ENCODE measurements around the gene RHBDD3.

Gene RHBDD3

GRCh38 chr22:29267858-29268510 lies at the start of gene RHBDD3, which contains the start of gene EWSR1 (continued):
- no peak for TF ChIP-seq GLI2 (tag by site-specific recombination; IDR thresholded peaks at IDR 0.05; ENCODE audit: borderline replicate concordance, low read depth)
- TF ChIP-seq ZNF701 (tag by site-specific recombination; IDR thresholded peaks at IDR 0.05), result no peak
- TF ChIP-seq ZNF639 (tag by site-specific recombination; IDR thresholded peaks at IDR 0.05), result peak; percentile 92; the same call in 1 of the 2 replicates
- TF ChIP-seq, protein P1, sequence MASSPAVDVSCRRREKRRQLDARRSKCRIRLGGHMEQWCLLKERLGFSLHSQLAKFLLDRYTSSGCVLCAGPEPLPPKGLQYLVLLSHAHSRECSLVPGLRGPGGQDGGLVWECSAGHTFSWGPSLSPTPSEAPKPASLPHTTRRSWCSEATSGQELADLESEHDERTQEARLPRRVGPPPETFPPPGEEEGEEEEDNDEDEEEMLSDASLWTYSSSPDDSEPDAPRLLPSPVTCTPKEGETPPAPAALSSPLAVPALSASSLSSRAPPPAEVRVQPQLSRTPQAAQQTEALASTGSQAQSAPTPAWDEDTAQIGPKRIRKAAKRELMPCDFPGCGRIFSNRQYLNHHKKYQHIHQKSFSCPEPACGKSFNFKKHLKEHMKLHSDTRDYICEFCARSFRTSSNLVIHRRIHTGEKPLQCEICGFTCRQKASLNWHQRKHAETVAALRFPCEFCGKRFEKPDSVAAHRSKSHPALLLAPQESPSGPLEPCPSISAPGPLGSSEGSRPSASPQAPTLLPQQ (tag by site-specific recombination; IDR thresholded peaks at IDR 0.05), result peak; percentile 69
- TF ChIP-seq KLF16 (tag by site-specific recombination; IDR thresholded peaks at IDR 0.05), result peak; percentile 75
- TF ChIP-seq, protein P2, sequence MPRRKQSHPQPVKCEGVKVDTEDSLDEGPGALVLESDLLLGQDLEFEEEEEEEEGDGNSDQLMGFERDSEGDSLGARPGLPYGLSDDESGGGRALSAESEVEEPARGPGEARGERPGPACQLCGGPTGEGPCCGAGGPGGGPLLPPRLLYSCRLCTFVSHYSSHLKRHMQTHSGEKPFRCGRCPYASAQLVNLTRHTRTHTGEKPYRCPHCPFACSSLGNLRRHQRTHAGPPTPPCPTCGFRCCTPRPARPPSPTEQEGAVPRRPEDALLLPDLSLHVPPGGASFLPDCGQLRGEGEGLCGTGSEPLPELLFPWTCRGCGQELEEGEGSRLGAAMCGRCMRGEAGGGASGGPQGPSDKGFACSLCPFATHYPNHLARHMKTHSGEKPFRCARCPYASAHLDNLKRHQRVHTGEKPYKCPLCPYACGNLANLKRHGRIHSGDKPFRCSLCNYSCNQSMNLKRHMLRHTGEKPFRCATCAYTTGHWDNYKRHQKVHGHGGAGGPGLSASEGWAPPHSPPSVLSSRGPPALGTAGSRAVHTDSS (tag by site-specific recombination; IDR thresholded peaks at IDR 0.05), result peak; percentile 68
- peak; percentile 62 for TF ChIP-seq ZNF394 (tag by site-specific recombination; IDR thresholded peaks at IDR 0.05; ENCODE audit: borderline replicate concordance)
- peak; percentile 88 for TF ChIP-seq KLF17 (tag by site-specific recombination; IDR thresholded peaks at IDR 0.05)
- TF ChIP-seq ZNF37A (tag by site-specific recombination; IDR thresholded peaks at IDR 0.05), result no peak
- TF ChIP-seq SCRT1 (tag by site-specific recombination; IDR thresholded peaks at IDR 0.05; ENCODE audit: borderline replicate concordance), result no peak
- TF ChIP-seq, protein P3, sequence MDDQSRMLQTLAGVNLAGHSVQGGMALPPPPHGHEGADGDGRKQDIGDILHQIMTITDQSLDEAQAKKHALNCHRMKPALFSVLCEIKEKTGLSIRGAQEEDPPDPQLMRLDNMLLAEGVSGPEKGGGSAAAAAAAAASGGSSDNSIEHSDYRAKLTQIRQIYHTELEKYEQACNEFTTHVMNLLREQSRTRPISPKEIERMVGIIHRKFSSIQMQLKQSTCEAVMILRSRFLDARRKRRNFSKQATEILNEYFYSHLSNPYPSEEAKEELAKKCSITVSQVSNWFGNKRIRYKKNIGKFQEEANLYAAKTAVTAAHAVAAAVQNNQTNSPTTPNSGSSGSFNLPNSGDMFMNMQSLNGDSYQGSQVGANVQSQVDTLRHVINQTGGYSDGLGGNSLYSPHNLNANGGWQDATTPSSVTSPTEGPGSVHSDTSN (CRISPR knock-in tag; IDR thresholded peaks at IDR 0.05), result peak; percentile 75; the same call in 1 of the 2 replicates
- peak; percentile 60 for TF ChIP-seq ZNF76 (tag by site-specific recombination; IDR thresholded peaks at IDR 0.05; ENCODE audit: borderline replicate concordance, low read depth)
- TF ChIP-seq TCF7L2 (IDR thresholded peaks at IDR 0.05; ENCODE audit: borderline replicate concordance, low read depth, low read length), result peak; percentile 64; the same call in 1 of the 2 replicates
- no peak for TF ChIP-seq ZNF623 (tag by site-specific recombination; IDR thresholded peaks at IDR 0.05)
- TF ChIP-seq ZNF518A (tag by site-specific recombination; conservative IDR thresholded peaks at IDR 0.05; ENCODE audit: low read depth), result 0 out of 2 replicates have a peak, but pooled peaks have one; percentile 24
- TF ChIP-seq ZNF341 (tag by site-specific recombination; IDR thresholded peaks at IDR 0.05; ENCODE audit: low read depth), result 0 out of 2 replicates have a peak, but pooled peaks have one; percentile 36
- peak; percentile 67 for TF ChIP-seq ZNF561 (tag by site-specific recombination; IDR thresholded peaks at IDR 0.05; ENCODE audit: borderline replicate concordance)
- peak; percentile 77 for TF ChIP-seq HIC1 (tag by site-specific recombination; IDR thresholded peaks at IDR 0.05)
- peak; percentile 62; the same call in 1 of the 2 replicates for TF ChIP-seq CTCF (tag by site-specific recombination; IDR thresholded peaks at IDR 0.05)
- TF ChIP-seq ZNF18 (tag by site-specific recombination; IDR thresholded peaks at IDR 0.05), result peak; percentile 72

All from HEK293 (cell line).